ENCODE data around the gene ATP1A2.

ATP1A2 gene

DNA sequence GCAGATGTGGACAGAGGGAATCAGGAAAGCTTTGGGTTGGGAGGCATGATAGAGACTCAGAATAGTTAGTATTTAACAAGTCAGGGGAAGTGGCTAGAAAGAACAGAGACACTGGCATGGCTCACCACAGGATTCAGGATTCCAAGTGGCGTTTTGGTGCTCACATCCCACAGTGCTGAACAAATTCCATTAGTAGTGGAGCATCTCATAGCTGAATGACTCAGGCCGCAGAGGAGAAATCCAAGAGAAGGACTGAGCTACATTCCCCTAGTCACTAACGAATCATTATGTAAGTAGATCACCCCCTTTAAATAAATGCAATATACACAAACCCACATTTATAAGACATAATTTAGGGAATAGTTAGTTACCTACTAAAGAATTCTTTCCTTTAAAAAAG lies 39.3 kb upstream of the ATP1A2 start:
- Histone ChIP-seq H4K12ac (ENCODE audit: low read depth, low read length) (no peak overlapping the region), H2BK12ac (ENCODE audit: low read length) (no peak overlapping the region), H3K4me2 (ENCODE audit: low read length) (no peak overlapping the region), H3K79me1 (ENCODE audit: low read length) (no peaks in the 10 kb centered on the region), H2AFZ (ENCODE audit: insufficient read depth, low read length, poor library complexity) (no peak overlapping the region), H3K18ac (ENCODE audit: low read length) (no peak overlapping the region), H3K14ac (ENCODE audit: low read length) (no peak overlapping the region), H4K91ac (ENCODE audit: low read depth, low read length) (no peak overlapping the region), H2AK5ac (ENCODE audit: low read length) (no peak overlapping the region), H2BK5ac (ENCODE audit: low read depth, low read length, poor library complexity) (no peak overlapping the region), H3K9ac (ENCODE audit: low read length) (no peak overlapping the region), H3K4ac (ENCODE audit: low read depth, low read length) (no peak overlapping the region), H3K79me2 (ENCODE audit: control insufficient read depth, insufficient read depth, low read length, poor library complexity) (no peaks in the 10 kb centered on the region), H3K27ac (ENCODE audit: low read depth, low read length) (no peak overlapping the region), H4K8ac (ENCODE audit: low read depth, low read length) (no peak overlapping the region), H3K23ac (ENCODE audit: low read length) (no peak overlapping the region), H3K9me3 (ENCODE audit: insufficient read depth, low read depth, low read length) (no peaks in the 10 kb centered on the region), H3K4me3 (ENCODE audit: low read depth, low read length) (no peak overlapping the region), H3K27me3 (ENCODE audit: insufficient read depth, low read length) (no peaks in the 10 kb centered on the region), H2BK120ac (ENCODE audit: insufficient read depth, low read length, poor library complexity) (no peak overlapping the region), H3K36me3 (ENCODE audit: control insufficient read depth in 1 of 2, insufficient read depth in 2 of 2, low read length in 2 of 2) (no peaks in the 10 kb centered on the region), H3K4me1 (ENCODE audit: control insufficient read depth in 1 of 2, insufficient read depth in 2 of 2, low read length in 2 of 2) (no peaks in the 10 kb centered on the region)
- WGBS (ENCODE audit: extremely low coverage, insufficient coverage, insufficient read length): no CpG with 5 or more reads among the region's 3 CpGs
- DNase-seq: no peak

DNA sequence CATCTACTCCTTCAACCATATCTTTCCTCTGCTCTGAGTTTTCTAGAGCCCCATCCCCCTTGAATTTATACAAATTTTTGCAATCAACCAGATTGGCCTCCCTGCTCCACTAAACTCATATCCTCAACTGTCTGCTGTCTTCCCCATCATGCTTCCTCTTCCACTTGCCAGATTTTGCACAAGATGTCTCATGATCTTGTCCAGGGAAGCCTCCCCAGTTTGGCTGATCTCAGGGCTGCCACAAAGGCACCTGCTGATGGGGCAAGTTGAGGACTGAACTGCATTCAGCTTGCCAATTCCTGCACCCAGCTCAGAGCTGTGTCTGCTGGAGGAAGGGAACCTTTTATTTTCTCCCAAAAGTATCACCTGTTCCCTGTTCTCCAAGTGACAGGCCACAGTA lies 38.1 kb upstream of the ATP1A2 start:
- H2BK5ac ChIP-seq (ENCODE audit: low read depth, low read length, poor library complexity): no peak overlapping the region
- no peaks in the 10 kb centered on the region for H3K79me2 ChIP-seq (ENCODE audit: control insufficient read depth, insufficient read depth, low read length, poor library complexity)
- DNase-seq: no peak
- H3K9me3 ChIP-seq (ENCODE audit: insufficient read depth, low read depth, low read length): no peaks in the 10 kb centered on the region
- no peaks in the 10 kb centered on the region for H3K36me3 ChIP-seq (ENCODE audit: control insufficient read depth in 1 of 2, insufficient read depth in 2 of 2, low read length in 2 of 2)
- no peaks in the 10 kb centered on the region for H3K79me1 ChIP-seq (ENCODE audit: low read length)
- H2AFZ ChIP-seq (ENCODE audit: insufficient read depth, low read length, poor library complexity): no peak overlapping the region
- H3K27me3 ChIP-seq (ENCODE audit: insufficient read depth, low read length): peaks cover 5% of the 10 kb centered on the region
- no peak overlapping the region for H4K12ac ChIP-seq (ENCODE audit: low read depth, low read length)
- no peak overlapping the region for H3K18ac ChIP-seq (ENCODE audit: low read length)
- no peak overlapping the region for H2BK120ac ChIP-seq (ENCODE audit: insufficient read depth, low read length, poor library complexity)
- H3K23ac ChIP-seq (ENCODE audit: low read length): no peak overlapping the region
- H2AK5ac ChIP-seq (ENCODE audit: low read length): no peak overlapping the region
- H4K8ac ChIP-seq (ENCODE audit: low read depth, low read length): no peak overlapping the region
- H3K4me1 ChIP-seq (ENCODE audit: control insufficient read depth in 1 of 2, insufficient read depth in 2 of 2, low read length in 2 of 2): no peaks in the 10 kb centered on the region
- no peak overlapping the region for H2BK12ac ChIP-seq (ENCODE audit: low read length)
- no peak overlapping the region for H3K4me3 ChIP-seq (ENCODE audit: low read depth, low read length)
- no peak overlapping the region for H4K91ac ChIP-seq (ENCODE audit: low read depth, low read length)
- H3K27ac ChIP-seq (ENCODE audit: low read depth, low read length): no peak overlapping the region
- H3K4me2 ChIP-seq (ENCODE audit: low read length): no peak overlapping the region
- no peak overlapping the region for H3K4ac ChIP-seq (ENCODE audit: low read depth, low read length)
- no peak overlapping the region for H3K9ac ChIP-seq (ENCODE audit: low read length)
- no peak overlapping the region for H3K14ac ChIP-seq (ENCODE audit: low read length)

GRCh38 chr1:160078512-160079195 lies 36.9 kb upstream of the ATP1A2 start:
- Histone ChIP-seq H4K12ac (ENCODE audit: low read depth, low read length) (no peak overlapping the region), H3K4ac (ENCODE audit: low read depth, low read length) (no peak overlapping the region), H3K4me3 (ENCODE audit: low read depth, low read length) (no peak overlapping the region), H3K9me3 (ENCODE audit: insufficient read depth, low read depth, low read length) (no peaks in the 10 kb centered on the region), H2BK12ac (ENCODE audit: low read length) (no peak overlapping the region), H3K23ac (ENCODE audit: low read length) (no peak overlapping the region), H2BK120ac (ENCODE audit: insufficient read depth, low read length, poor library complexity) (no peak overlapping the region), H2BK5ac (ENCODE audit: low read depth, low read length, poor library complexity) (no peak overlapping the region), H3K27ac (ENCODE audit: low read depth, low read length) (no peak overlapping the region), H3K14ac (ENCODE audit: low read length) (no peak overlapping the region), H3K9ac (ENCODE audit: low read length) (no peak overlapping the region), H2AK5ac (ENCODE audit: low read length) (no peak overlapping the region), H4K8ac (ENCODE audit: low read depth, low read length) (no peak overlapping the region), H3K27me3 (ENCODE audit: insufficient read depth, low read length) (peaks cover 5% of the 10 kb centered on the region), H3K79me1 (ENCODE audit: low read length) (no peaks in the 10 kb centered on the region), H3K79me2 (ENCODE audit: control insufficient read depth, insufficient read depth, low read length, poor library complexity) (no peaks in the 10 kb centered on the region), H3K36me3 (ENCODE audit: control insufficient read depth in 1 of 2, insufficient read depth in 2 of 2, low read length in 2 of 2) (no peaks in the 10 kb centered on the region), H2AFZ (ENCODE audit: insufficient read depth, low read length, poor library complexity) (no peak overlapping the region), H3K4me2 (ENCODE audit: low read length) (no peak overlapping the region), H3K4me1 (ENCODE audit: control insufficient read depth in 1 of 2, insufficient read depth in 2 of 2, low read length in 2 of 2) (no peaks in the 10 kb centered on the region), H4K91ac (ENCODE audit: low read depth, low read length) (no peak overlapping the region), H3K18ac (ENCODE audit: low read length) (no peak overlapping the region)
- no CpG with 5 or more reads among the region's 8 CpGs for WGBS (ENCODE audit: extremely low coverage, insufficient coverage, insufficient read length)
- peak in 1 of 2 donors; percentile 43 for DNase-seq

DNA sequence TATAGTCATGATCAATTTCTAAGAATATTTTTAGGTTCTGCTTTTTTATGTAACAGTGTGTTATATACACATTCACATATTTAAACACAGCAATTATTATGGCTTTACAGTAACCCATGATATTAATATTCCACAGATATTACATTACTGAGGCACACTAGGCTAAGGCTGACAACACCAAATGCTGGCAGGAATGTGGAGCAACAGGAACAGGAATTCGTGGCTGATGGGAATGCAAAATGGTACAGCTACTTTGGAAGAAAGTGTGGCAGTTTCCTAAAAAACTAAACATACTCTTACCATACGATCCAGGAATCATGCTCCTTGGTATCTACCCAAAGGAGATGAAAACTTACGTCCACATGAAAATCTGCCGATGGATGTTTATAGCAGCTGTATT lies 36.1 kb upstream of the ATP1A2 start:
- no peak overlapping the region for H2BK5ac ChIP-seq (ENCODE audit: low read depth, low read length, poor library complexity)

More for the DNA sequence above, 36.1 kb upstream of the ATP1A2 start:
- WGBS (ENCODE audit: extremely low coverage, insufficient coverage, insufficient read length): no CpG with 5 or more reads among the region's 4 CpGs
- Histone ChIP-seq H3K18ac (ENCODE audit: low read length) (no peak overlapping the region), H4K12ac (ENCODE audit: low read depth, low read length) (no peak overlapping the region), H3K36me3 (ENCODE audit: control insufficient read depth in 1 of 2, insufficient read depth in 2 of 2, low read length in 2 of 2) (no peaks in the 10 kb centered on the region), H3K79me2 (ENCODE audit: control insufficient read depth, insufficient read depth, low read length, poor library complexity) (no peaks in the 10 kb centered on the region), H3K23ac (ENCODE audit: low read length) (no peak overlapping the region), H2BK120ac (ENCODE audit: insufficient read depth, low read length, poor library complexity) (no peak overlapping the region), H3K9me3 (ENCODE audit: insufficient read depth, low read depth, low read length) (no peaks in the 10 kb centered on the region), H2AK5ac (ENCODE audit: low read length) (no peak overlapping the region), H2AFZ (ENCODE audit: insufficient read depth, low read length, poor library complexity) (no peak overlapping the region), H3K27me3 (ENCODE audit: insufficient read depth, low read length) (peaks cover 5% of the 10 kb centered on the region), H3K4me1 (ENCODE audit: control insufficient read depth in 1 of 2, insufficient read depth in 2 of 2, low read length in 2 of 2) (peaks cover 2 to 3% of the 10 kb centered on the region in 2 experiments), H3K4me3 (ENCODE audit: low read depth, low read length) (no peak overlapping the region), H3K79me1 (ENCODE audit: low read length) (no peaks in the 10 kb centered on the region), H4K91ac (ENCODE audit: low read depth, low read length) (no peak overlapping the region), H3K14ac (ENCODE audit: low read length) (no peak overlapping the region), H3K9ac (ENCODE audit: low read length) (no peak overlapping the region), H2BK12ac (ENCODE audit: low read length) (no peak overlapping the region), H4K8ac (ENCODE audit: low read depth, low read length) (no peak overlapping the region), H3K4ac (ENCODE audit: low read depth, low read length) (no peak overlapping the region), H3K27ac (ENCODE audit: low read depth, low read length) (no peak overlapping the region), H3K4me2 (ENCODE audit: low read length) (no peak overlapping the region)
- peak in 1 of 2 donors; percentile 53 for DNase-seq

Data from trophoblast cell (in vitro differentiated cells and primary cell).